GM19452 (cell line): ENCODE results near the gene IFIT3.
A peak's percentile ranks its signal among the peaks of the same experiment; 100 is the strongest.
"Not testable (repeated sequence)": the region's sequence is repeated elsewhere in the genome, so short reads cannot be mapped to it uniquely, and the experiment has no call there.

ENCODE experiments used
- ATAC-seq: cut with Tn5 transposase; IDR thresholded peaks from one replicate; pipeline ENCODE4 v1.9.1; 2021; ENCODE audit not compliant: unreplicated experiment

Gene IFIT3, protein sequence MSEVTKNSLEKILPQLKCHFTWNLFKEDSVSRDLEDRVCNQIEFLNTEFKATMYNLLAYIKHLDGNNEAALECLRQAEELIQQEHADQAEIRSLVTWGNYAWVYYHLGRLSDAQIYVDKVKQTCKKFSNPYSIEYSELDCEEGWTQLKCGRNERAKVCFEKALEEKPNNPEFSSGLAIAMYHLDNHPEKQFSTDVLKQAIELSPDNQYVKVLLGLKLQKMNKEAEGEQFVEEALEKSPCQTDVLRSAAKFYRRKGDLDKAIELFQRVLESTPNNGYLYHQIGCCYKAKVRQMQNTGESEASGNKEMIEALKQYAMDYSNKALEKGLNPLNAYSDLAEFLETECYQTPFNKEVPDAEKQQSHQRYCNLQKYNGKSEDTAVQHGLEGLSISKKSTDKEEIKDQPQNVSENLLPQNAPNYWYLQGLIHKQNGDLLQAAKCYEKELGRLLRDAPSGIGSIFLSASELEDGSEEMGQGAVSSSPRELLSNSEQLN

DNA sequence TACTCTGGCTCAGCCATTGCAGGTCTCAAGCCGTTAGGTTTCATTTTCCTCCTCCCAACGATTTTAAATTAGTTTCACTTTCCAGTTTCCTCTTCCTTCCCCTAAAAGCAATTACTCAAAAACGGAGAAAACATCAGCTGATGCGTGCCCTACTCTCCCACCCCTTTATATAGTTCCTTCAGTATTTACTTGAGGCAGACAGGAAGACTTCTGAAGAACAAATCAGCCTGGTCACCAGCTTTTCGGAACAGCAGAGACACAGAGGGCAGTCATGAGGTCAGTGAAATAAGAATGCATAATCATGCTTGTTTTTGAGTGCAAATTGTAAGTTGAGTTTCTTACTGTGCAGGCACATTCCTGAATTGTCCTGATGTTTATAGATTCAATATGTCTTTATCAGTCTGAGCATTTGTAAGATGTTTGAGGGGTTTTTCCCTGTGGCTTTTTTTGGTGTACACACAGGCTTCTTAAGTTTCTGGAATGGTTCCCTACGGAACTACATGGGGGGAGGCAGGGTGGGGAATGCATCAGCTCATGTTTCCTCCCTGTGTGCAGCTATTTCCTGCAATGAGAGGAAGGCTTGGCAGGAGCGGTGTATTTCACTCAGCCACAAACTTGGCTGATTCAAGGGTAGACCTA, at the start of gene IFIT3:
IFIT3 (plus strand) TSS at position 195 of the 639 bp plus-strand sequence; CDS start at position 272, 77 bp downstream.
- ATAC-seq = peak; percentile 33

DNA sequence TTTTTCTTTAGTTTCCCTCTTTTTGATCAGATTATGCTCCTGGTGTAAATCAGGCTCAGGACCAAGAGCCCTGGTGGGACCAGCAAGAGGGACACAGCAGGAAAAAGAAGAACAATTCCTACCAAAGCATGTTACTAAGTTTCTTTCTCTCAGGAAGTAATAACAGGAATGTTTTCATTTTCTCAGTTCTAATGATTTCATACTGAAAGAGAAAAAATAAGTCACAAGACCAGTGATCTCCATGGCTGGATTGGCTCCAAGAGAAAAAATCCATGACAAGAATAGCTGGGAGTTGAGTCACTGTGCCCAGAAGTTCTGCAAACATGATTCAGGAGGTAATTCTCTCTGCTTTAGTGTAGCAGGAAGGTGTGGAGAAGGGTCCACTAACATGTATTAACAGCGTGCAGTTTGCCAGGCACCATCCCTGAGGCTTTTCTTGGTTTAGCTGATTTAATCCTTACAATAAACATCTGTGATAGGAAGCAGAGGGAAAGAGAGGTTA, 49.7 kb upstream of the IFIT3 start:
- ATAC-seq = no peak

DNA sequence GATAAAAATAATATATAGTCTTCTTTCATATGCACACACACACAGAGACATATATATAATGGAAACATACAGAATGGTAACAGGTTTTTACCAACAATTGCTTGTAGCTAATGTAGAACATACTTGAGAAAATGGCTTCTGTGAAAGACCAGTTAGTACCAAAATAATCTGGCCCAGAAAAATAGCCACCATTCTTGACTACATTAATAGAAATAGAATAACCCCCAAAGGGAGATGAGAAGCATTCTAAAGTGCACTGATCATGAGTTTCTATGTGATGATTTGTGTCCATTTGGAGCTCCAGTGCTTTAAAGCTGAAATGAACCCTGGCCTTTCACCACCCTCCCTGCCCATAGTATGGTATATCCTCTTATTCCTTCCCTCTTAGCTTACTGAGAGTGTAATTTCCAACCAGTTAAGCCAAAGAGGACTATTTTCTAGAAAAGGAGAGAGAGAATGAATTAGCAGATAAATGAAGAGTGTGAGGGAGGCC, 48.9 kb upstream of the IFIT3 start:
- ATAC-seq = no peak

DNA sequence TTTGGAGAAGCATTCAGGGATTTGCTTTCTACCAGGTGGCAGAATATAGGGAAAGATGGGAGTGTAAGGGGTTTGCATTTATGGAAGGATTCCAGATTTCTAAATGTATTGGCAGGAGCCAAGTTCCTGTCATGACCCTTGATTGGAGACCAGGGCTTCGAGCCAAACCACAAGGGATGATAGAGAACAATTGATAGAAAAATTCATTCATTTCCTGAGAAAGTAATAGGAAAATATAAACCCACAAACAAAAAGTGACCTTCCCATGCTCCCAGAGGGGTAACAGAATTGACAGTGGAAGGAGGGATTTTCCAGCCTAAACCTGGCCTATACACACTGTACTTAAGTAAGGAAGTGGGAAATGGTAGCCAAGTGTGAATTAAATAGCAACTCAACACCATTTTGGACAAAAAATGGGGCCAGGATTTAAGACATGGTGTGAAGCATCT, 48.4 kb upstream of the IFIT3 start:
- ATAC-seq = no peak

DNA sequence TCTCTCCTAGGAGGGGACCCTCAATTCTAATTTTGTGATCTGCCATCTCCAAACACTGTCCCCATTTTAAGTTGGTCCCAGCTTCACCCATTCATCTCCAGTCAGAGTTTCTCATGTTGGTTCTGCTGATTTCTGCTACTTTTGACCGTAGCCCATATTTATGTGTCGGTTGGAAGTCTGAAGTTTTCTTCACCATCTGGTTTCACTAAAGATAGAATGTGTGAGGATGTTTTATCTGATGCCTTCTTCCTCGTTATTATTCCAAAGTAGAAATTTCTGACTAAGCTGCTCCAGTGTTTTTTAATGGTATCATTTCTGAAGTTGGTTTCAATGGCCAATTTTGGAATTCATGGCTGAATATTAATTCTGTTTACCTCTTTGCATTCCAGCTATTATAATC, 47.3 kb upstream of the IFIT3 start:
- no peak for ATAC-seq

DNA sequence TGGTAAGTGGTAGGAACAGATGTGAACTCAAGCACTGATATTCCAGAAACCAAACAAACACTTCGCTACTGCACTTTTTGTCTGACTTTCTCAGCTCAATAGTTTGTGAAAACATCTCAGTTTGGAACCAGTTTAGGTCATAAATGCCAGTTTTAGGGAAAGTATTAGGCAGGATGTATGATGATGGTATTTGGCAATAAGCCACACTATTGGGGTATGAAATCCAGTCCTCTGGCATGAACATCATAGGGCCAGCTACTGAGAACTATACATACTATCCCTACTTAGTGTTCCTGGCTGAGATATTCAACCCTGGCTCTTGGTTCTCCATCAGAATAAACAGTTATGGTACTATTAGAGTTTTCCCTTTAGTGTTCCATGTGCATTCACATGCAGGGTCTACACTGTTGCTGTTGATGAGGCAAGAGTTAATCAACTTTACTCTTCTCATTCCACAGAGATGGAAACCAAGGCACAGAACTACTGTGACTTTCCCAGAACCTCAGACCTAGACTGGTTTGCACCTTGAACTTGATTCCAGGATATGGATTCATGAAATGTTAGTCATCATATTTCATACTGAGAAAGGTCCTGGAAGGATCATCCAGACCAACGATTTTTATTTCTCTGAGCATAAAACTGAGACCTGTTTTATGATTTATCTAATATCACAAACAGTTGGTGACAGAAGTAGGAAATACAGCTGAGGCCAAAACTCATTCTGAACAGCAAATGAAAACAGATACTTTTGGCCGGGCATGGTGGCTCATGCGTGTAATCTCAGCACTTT, 46.0 kb upstream of the IFIT3 start:
- ATAC-seq = no peak

DNA sequence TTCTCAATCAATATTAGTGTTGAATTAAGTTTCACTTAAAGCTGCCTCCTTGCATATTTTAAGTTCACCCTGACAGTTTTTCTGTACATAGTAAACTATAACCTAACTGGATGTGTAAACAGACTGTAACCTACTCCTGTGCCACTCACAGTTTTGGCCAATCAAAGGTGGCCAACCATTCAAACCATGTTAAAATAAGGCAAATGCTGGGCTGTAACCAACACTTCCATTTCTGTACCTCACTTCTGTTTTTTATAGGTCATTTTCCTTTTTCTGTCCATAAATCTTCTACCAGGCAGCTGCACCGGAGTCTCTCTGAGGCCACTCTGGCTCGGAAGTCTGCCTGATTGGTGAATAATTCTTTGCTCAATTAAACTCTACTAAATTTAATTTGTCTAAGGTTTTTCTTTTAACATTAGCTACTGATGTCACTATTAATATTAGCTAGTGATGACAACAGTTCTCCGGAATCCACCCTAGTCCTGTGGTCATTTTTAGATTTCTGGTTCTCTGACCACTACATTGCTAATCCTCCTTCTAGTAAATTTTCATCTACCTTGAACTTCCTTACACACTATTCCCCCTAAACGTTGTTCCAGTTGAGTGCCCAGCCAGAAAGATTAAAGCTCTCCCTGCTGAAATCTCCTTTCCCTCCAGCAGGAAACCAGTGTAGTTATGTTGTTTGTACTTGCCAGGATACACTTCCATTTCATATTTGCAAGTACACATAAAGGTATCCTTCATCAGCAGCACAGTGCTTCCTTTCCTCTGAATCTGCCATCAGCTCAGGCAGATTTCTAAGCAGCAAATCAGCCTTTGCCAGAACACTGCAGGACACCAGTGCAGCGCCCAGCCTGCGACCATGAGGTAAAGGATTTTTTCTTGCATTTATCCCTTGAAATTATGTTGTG, 44.5 kb upstream of the IFIT3 start:
- ATAC-seq = no peak

DNA sequence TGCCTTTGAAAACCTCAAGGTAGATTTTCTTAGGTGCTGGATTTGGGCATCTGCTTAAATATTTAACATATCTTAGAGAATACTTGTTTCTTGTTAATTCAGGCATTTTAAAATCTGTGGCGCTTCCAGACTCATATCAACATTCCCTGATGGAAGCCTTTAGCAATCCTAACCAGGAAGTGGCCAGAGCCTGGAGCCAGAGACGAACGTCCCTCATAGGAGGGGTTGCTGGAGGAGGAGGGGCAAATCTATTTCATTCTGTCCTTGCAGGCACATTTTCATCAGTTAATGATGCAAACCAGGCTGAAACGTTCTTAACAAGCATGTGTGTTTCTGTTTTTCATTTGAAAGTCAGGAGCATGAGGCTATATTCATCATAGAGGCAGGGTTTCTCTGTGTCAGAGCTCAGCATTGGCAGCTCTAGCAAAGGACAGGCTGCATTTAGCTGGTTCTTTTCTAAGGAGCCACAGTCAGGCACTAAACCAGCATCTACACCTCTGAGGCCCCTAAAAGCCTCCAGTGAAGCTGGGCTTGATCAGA, 43.8 kb upstream of the IFIT3 start:
- no peak for ATAC-seq

DNA sequence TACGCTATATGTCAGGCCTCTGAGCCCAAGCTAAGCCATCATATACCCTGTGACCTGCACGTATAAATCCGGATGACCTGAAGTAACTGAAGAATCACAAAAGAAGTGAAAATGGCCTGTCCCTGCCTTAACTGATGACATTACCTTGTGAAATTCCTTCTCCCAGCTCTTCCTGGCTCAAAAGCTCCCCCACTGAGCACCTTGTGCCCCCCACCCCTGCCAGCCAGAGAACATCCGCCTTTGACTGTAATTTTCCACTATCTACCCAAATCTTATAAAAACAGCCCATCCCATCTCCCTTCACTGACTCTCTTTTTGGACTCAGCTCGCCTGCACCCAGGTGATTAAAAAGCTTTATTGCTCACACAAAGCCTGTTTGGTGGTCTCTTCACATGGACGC, 43.1 kb upstream of the IFIT3 start:
- ATAC-seq = not testable (repeated sequence)

DNA sequence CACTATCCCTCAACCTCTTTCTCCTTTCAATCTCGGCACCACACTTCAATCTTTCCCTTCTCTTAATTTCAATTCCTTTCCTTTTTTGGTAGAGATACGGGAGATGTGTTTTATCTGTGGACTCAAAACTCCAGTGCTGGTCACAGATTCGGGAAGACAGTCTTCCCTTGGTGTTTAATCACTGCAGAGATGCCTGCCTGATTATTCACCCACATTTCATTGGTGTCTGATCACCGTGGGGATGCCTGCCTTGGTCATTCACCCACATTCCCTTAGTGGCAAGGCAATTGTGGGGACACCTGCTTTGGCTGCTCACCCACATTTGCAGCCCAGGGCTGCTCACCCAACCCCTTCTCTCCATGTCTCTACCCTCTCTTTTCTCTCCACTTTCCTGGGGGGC, 42.5 kb upstream of the IFIT3 start:
- ATAC-seq = not testable (repeated sequence)

DNA sequence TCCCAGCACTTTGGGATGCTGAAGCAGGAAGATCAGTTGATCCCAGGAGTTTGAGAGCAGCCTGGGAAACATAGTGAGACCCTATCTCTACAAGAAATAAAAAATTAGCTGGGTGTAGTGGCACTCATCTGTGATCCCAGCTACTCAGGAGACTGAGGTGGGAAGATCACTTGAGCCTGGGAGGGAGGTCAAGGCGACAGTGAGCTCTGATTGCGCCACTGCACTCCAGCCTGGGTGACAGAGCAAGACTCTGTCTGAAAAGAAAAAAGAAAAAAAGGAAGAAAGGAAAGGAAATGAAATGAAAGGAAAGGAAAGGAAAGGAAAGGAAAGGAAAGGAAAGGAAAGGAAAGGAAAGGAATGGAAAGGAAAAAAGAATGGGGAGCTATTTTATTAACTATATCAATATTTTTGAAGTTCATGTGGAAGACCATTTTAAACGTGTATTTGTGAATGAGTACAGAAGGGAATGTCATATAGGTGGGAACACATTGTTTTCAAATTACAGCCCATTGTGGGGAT, 33.0 kb upstream of the IFIT3 start:
- no peak for ATAC-seq

DNA sequence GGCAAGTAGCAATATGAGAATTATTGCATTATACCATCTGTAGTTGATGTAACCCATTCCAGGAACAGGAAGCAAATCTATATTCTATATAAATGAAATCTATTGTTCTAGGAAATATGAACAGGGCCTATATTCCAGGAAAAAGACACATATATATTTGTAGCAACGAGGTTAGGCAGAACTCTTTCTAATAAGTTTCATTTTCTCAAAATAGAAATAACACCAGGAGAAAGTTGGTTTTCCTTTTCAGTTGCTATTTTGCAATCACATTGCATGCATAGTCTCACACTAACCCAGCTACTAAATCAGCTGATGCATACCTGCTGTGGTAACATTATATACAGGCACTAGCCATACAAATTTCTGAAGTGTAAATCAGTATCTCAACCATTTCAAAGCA, 32.2 kb upstream of the IFIT3 start:
- ATAC-seq = no peak

DNA sequence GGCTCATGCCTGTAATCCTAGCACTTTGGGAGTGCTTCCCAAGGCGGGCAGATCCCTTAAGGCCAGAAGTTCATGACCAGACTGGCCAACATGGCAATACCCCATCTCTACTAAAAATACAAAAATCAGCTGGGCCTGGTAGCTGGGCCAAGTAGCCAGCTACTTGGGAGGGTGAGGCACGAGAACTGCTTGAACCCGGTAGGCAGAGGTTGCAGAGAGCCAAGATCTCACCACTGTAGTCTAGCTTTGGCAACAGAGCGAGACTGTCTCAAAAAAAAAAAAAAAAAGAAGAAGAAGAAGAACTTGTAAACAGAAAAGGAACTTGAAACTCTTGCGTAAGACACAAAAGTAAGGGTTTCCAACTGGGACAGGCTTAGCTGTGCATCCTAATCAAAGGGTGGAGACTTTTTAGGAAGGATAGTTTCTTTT, 31.6 kb upstream of the IFIT3 start:
- ATAC-seq = no peak

DNA sequence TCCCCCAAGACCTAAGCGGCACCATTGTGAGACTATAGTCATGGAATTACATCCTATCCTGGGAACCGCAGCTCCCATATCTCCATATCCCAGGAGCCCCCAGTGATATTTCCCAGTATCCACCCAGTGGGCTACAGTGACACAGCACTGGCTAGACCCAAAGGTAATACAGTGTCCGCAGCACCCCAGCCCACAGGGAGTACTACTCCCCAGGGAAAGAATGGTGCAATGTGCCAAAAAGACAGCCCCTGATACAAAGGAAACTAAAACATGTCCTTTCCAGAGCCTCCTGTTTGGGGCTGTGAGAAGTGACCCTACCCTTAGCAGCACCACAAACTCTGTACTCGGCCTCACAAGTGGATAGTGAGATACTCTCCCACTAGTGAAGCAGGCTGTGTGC, 30.4 kb upstream of the IFIT3 start:
- no peak for ATAC-seq

DNA sequence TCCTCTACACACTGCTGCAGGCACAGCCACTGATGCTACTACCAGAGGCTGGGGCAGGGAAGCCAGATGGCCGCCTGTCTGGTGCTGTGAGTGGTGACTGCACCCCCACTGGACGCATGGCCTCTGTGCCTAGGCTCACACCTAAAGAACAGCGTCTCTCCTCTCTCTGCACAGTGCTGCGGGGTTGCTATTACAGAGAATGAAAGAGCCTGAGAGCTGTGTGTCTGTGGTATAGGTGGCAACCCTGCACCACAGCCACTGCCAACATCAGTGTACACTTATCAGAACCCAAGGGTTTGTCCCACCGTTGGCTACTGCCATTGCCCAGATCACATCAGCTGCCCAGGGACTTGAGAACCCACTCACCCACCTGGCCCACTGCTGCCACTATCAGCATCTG, 30.0 kb upstream of the IFIT3 start:
- ATAC-seq = no peak

DNA sequence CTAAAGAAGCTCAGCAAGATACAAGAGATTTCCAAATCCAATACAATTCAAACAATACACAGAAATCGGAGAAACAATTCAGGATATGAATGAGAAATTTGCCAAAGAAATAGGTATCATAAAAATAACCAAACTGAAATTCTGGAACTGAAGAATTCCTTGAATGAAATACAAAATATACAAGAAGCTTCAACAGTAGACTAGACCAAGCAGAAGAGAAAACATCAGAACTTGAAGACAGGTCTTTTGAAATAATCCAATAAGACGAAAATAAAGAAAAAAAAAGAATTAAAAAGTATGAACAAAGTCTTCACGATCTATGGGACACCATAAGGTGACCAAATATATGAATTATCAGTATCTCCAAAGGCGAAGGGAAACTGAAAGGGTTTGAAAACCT, 28.8 kb upstream of the IFIT3 start:
- ATAC-seq = no peak

DNA sequence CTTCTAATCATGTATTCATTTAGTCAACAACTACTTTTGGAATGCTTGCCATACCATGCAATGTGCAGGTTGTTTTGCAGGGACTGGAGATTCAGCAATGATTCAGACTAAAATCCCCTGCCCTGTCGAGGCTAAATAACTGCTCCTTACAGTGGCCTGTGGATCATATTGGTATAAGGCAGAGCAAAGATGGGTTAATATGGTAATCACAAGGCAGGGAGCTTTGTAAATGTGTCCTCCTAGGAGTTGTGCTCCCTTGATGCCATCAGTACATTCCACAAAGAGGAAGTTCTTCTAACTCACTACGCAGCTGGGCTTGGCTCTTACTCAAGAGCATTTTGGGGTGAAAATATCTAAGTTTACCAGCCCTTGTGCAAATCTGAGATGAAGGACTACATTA, 26.6 kb upstream of the IFIT3 start:
- ATAC-seq = no peak

DNA sequence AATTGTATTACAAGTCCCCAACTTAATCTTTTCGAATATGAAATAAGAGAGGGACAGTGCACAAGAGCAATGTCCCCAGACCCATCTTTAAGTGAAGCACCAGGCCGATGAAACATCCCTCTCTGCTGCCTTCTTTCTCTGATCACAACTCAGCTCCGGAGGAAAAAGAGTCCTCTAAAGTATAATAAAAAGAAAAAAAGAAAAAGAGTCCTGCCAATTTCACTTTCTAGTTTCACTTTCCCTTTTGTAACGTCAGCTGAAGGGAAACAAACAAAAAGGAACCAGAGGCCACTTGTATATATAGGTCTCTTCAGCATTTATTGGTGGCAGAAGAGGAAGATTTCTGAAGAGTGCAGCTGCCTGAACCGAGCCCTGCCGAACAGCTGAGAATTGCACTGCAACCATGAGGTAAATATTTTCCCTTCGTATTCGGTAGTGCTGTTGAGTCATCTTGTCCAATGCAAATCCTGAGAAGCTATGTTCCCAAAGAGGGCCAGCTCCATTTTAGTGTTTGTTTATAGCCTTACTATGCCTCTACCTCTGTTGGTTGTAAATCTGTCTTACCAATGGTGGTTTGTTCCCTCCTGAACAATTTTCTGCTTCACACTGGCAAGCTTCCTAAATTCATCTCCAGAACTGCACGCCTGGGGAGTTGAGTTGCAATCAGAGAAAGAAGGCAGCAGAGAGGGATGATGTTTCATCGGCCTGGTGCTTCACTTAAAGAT, 25.9 kb upstream of the IFIT3 start, which contains the start of gene IFIT2:
IFIT2 (plus strand) TSS at position 326 of the 725 bp plus-strand sequence; CDS start at position 404, 78 bp downstream.
- ATAC-seq = peak; percentile 67

DNA sequence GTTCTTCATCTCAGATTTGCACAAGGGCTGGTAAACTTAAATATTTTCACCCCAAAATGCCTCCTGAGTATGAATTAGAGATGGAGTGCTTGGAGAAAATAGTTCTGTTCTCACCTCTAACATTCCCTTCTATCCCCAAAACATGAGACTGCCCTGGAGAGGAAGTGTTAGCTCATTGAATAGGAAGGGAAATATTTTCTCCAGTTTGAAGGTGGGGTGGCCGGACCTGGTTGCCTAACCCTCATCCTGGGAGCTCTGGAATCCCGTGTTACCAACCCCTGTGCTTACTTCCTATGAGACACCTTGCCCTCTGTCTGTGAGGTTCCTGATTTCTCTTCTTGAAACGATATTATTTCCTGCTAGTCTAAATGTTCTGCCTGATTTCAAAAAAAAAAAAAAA, 25.2 kb upstream of the IFIT3 start:
- peak; percentile 2 for ATAC-seq
